HG03571 (cell line): ENCODE measurements around the gene MAP3K10.

Source experiments
- ATAC-seq: cut with Tn5 transposase; IDR thresholded peaks from one replicate; pipeline ENCODE4 v1.9.1; 2021; ENCODE audit not compliant: unreplicated experiment

The MAP3K10 gene

DNA sequence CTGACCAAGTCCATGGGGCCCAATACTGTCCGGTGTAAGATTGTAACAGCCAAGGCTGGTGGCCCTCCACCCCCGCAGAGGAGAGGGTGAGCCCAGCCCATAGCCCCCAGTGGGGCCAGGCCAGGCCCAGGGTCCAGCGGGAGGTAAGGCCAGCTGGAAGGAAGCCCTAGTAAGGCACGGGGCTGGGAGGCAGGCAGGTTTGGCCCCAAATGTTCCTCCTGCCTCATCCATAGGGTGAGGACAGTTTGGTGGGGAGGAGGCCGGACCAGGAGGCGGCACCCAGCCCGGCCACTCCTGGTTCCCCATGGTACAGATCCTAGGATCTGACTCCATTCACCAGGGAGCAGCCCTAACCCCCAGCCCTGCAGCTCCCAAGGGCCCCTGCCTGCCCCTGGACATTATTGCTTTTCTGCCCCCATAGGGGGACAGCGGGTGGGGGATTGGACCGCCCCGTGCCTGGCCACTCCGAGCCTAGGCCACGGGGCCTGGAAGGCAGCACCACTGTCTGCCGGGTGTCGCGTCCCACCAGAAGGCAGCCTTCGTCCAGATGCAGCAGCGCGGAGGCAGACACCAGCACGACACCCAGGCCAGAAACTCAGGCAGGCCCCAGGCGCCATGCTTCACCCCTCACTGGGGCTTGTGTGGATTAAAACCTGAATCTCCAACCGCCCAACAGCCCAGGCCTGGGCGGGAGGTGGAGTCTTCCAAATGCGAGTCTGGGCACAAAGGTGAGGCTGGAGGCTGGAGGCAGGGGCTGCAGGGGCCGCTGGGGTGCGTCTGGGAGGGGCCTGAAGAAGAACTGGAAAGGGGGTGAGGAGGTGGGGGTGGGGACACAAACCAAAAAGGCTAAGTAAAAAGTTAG is 42.0 kb downstream of the MAP3K10 start:
- no peak for ATAC-seq

GRCh38 chr19:40233811-40234389 is 42.7 kb downstream of the MAP3K10 start:
- no peak for ATAC-seq

- no peak for ATAC-seq
These were observed 43.4 kb downstream of the MAP3K10 start for GRCh38 chr19:40234429-40235237.

GRCh38 chr19:40235238-40236025 is 44.2 kb downstream of the MAP3K10 start:
- no peak for ATAC-seq

- no peak for ATAC-seq
These were observed 44.8 kb downstream of the MAP3K10 start for GRCh38 chr19:40236026-40236355.

DNA sequence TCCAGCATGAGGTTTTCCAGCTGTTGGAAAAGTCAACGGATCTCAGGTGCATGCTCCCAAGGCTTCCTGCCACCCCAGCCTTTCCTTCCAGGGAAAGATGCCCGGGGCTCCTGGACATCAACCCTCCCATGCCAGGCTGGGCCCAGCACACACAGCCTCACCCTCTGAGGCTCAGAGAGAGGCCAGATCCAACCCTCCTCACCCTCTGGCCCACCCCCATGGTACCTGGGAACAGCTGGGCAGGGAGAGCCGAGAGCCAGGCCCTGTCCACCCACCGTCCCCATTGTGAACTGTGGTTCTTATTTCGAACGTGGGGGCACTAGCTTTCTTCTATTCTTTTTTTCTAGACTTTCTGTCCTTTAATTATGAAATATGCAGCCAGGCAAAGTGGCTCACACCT is 45.1 kb downstream of the MAP3K10 start:
- ATAC-seq: no peak

- ATAC-seq: no peak
These were observed 46.6 kb downstream of the MAP3K10 start for GRCh38 chr19:40237791-40238190.

- no peak for ATAC-seq
These were observed 47.5 kb downstream of the MAP3K10 start for GRCh38 chr19:40238775-40239174.

GRCh38 chr19:40239415-40240226 is 48.4 kb downstream of the MAP3K10 start:
- no peak for ATAC-seq

DNA sequence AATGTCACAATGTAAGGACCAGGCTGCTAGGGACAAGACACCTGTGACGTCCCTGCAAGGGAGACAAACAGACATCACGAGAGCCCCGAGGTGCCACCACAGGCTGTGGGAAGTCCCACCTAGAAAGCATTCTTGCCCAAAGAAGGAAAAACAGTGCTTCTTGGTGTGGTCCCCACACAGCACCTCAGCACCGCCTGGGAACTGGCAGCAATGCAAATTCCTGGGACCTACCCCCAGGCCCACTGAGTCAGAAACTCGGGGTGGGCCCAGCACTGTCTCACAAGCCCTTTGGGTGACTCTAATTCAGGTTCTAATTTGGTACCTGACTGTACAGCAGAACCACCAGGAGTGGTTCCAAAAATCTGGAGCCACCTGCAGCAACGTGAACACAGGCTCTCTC is 49.1 kb downstream of the MAP3K10 start:
- no peak for ATAC-seq

- ATAC-seq: no peak
These were observed 50.0 kb downstream of the MAP3K10 start for GRCh38 chr19:40241125-40241808.

- no peak for ATAC-seq
These were observed 50.7 kb downstream of the MAP3K10 start for GRCh38 chr19:40241809-40242384.

DNA sequence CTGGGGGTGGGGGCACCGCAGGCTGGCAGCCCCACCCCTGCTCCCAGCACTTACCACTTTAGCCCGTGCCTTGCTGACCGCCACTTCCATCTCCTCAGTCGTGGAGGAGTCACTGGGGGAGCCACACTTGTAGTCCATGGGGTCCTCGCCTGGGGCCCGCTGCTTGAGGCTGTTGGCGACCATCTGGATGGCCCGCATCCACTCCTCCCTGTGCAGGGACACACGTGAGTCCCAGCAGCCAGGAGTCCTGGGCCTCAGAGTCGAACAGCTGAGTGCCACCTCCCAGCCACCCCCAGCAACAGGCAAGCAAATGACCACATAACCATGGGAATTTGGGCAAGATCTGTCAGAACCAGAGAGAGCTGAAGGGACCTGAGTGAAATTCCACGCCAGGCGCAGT is 51.3 kb downstream of the MAP3K10 start:
- ATAC-seq: no peak

DNA sequence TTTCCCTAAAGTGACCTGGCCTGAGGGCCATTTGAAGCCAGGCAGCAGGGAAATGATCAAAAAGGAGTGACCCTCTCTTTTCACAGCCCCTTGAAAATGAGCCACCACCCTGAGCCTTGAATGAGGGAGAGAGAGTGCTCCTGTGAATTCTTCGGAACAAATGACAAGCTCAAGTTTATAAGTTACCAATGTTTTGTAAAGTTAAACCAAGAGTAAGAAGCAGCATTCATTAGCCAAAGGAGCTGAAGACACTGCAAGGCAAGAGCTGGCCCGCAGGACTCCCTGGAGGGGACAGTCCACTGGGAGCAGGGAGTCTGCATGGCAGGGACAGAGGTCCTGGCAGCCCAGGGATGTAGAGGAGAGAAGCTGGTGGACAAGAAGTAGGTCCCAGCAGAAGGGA is 52.0 kb downstream of the MAP3K10 start:
- no peak for ATAC-seq

DNA sequence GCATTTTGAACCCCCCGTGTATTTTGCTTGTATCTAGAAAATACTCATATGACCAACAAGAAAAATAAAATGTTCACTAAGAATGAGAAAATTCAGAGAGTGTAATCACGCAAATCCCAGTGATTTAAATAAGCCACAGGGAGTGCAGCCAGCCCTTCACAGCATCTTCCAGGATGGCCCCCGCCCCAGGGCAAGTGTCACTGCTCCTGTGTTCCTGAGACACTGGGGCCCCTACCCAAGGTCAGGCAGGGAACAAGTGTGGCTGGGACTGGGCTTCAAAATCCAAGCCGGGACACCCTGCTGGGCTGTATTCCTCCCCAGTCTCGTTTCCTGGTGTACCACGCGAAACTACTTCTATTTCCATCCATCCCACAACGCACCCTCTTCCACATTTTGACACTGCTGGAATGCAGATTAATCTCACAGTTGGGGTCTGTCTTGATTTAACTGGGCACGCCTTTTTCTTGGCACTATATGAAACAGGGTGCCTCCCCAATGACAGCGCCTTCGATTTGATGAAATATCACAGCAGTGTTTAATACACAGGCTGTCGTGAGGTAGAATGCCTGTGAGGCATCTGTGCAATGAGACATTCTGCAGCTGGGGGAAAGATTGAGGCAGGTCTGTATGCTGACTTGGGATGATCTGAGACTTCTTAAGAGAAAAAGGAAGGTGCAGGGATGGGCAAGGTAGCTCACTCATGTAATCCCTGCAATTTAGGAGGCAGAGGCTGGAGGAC is 53.5 kb downstream of the MAP3K10 start:
- no peak for ATAC-seq

GRCh38 chr19:40245506-40246128 is 54.4 kb downstream of the MAP3K10 start:
- no peak for ATAC-seq

DNA sequence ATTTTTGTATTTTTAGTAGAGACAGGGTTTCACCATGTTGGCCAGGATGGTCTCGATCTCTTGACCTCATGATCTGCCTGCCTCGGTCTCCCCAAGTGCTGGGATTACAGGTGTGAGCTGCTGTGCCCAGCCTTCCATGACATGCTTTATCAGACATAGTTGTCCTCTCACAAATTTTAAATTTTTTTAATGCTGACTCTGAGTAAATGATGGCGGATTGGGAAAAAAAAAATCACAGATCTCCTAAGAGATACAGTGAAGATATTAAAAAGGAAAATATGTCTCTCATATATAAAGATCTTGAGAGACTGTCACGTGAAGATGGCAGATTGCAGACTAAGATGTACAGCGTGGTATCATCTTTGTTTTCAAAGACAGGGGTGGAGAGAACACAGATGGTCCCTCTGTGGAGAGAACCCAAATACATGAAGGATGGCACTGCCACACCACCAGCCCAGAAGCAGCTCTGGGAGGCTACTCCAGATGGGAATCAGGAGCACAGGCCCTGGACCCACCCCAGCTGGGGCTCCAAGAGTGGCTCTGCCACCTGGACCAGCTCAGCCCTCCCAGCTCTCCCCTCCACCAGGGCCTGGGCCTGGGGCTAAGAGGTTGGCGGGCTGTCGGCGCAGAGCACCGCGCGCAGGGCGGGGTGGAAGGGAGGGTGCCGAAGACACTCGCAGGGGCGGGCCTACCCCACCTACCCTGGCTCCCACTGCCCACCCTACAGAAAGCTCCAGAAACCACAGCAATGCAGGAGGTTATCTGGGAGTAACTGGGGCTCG is 55.3 kb downstream of the MAP3K10 start:
- ATAC-seq: no peak
